Neural progenitor cell (in vitro differentiated cells): ENCODE results near the gene FCRLA. TPM values are rescaled to one million over a fixed set of nuclear protein-coding genes. Genes with fewer than 3 reads are reported as not detected.
"Not testable (repeated sequence)": the region's sequence is repeated elsewhere in the genome, so short reads cannot be mapped to it uniquely, and the experiment has no call there.

Source experiments
- DNase-seq: peaks from one replicate; pipeline ENCODE4 v3.0.0-alpha.2; 2016; ENCODE audit warnings: low spot score
- H2AFZ ChIP-seq: fragments of 200-600 bp; sonication (generic); replicated peaks from 2 replicates; pipeline ENCODE4 v1.6.1; 2016; ENCODE audit warnings: antibody characterized with exemption
- H3F3A ChIP-seq: fragments of 200-600 bp; sonication (generic); 2 replicates; pipeline ENCODE4 v1.6.1; 2016; ENCODE audit warnings: antibody characterized with exemption, low read depth
- H3K27ac ChIP-seq: fragments of 200-600 bp; sonication (generic); 2 replicates; pipeline ENCODE4 v1.5.1; 2016; ENCODE audit warnings: mild to moderate bottlenecking
- H3K27me3 ChIP-seq: fragments of 200-600 bp; sonication (generic); 2 replicates; pipeline ENCODE4 v1.6.1; 2016; ENCODE audit warnings: mild to moderate bottlenecking, moderate library complexity
- H3K36me3 ChIP-seq: fragments of 200-600 bp; sonication (generic); 2 replicates; pipeline ENCODE4 v1.5.1; 2016
- H3K4me1 ChIP-seq: fragments of 200-600 bp; sonication (generic); 2 replicates; pipeline ENCODE4 v1.6.1; 2016; ENCODE audit warnings: mixed run types
- H3K4me2 ChIP-seq: fragments of 200-600 bp; sonication (generic); 2 replicates; pipeline ENCODE4 v1.6.1; 2016
- H3K4me3 ChIP-seq: fragments of 200-600 bp; sonication (generic); 2 replicates; pipeline ENCODE4 v1.5.1; 2016
- H3K79me2 ChIP-seq: fragments of 200-600 bp; sonication (generic); 2 replicates; pipeline ENCODE4 v1.6.1; 2016; ENCODE audit warnings: low read depth
- H3K9ac ChIP-seq: fragments of 200-600 bp; sonication (generic); 2 replicates; pipeline ENCODE4 v1.6.1; 2016
- H3K9me3 ChIP-seq: fragments of 200-600 bp; sonication (generic); 2 replicates; pipeline ENCODE4 v1.5.1; 2016; ENCODE audit warnings: low read depth
- H4K20me1 ChIP-seq: fragments of 200-600 bp; sonication (generic); 2 replicates; pipeline ENCODE4 v1.6.1; 2016; ENCODE audit warnings: low read depth
- H3K27ac Mint-ChIP-seq: 3 replicates; pipeline ENCODE4 v1.8.0; 2021; ENCODE audit warnings: mixed read lengths
- H3K27me3 Mint-ChIP-seq: 2 replicates; pipeline ENCODE4 v1.8.0; 2022; ENCODE audit warnings: low read depth, mild to moderate bottlenecking, inconsistent platforms, moderate library complexity, mixed read lengths; ENCODE audit not compliant: insufficient read depth
- H3K36me3 Mint-ChIP-seq: 3 replicates; pipeline ENCODE4 v1.8.0; 2021; ENCODE audit warnings: mixed read lengths
- H3K4me1 Mint-ChIP-seq: 3 replicates; pipeline ENCODE4 v1.8.0; 2021; ENCODE audit warnings: mixed read lengths
- H3K4me3 Mint-ChIP-seq: 3 replicates; pipeline ENCODE4 v1.8.0; 2021; ENCODE audit warnings: mild to moderate bottlenecking, moderate library complexity, mixed read lengths
- H3K9me3 Mint-ChIP-seq: 3 replicates; pipeline ENCODE4 v1.8.0; 2020; ENCODE audit warnings: mixed read lengths
- total RNA-seq: library from RNA; depleted of rRNA; stranded (reverse); fragments of >200 nt; gene quantifications from 2 replicates; pipeline ENCODE4 v1.2.3, GENCODE V29; 2015; ENCODE audit warnings: low replicate concordance
- TF ChIP-seq, protein P1 (sequence below): fragments of 200-600 bp; sonication (generic); IDR thresholded peaks from 2 replicates; pipeline ENCODE4 v1.5.1; 2017; ENCODE audit warnings: antibody characterized with exemption, mild to moderate bottlenecking

The FCRLA gene
- total RNA-seq, 1 donor from 2014 or later = not detected

DNA sequence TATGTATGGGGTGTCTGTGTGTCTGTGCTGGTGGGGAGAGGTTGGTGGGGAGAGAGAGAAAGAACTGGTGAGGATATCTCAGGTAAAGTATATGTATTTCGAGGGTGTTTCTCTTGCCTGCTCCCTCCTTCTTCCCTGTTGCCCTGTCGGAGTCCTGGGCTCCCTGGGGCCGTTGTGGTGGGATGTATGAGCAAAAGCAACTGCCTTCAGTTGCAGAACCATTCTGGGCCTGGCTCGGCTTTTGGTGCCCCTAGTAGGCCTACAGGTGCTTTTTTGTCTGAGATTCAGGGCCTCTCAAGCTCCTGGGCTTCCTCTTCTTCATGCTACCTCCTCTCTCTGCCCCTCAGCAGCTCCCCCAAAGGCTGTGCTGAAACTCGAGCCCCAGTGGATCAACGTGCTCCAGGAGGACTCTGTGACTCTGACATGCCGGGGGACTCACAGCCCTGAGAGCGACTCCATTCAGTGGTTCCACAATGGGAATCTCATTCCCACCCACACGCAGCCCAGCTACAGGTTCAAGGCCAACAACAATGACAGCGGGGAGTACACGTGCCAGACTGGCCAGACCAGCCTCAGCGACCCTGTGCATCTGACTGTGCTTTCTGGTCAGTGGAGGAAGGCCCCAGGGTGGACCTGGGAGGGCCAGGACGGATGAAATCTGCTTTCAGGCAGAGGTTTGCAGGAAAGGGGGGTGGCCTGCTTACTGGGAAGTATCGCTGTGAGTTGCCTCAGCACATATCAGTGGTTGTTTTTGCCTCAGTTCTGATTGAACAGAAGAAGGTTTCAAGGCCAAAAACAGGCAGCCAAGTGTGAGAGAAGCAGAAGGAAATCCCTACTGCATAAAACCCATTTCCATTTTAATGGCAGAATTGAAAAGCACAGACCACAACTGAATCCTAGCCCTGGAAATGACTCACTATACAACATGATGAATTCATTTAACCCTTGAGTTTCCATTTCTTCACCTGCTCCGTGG lies 35.7 kb upstream of the FCRLA start:
- H3K27ac Mint-ChIP-seq, H3K79me2 ChIP-seq, H3K4me1 ChIP-seq, H3K4me3 ChIP-seq, H4K20me1 ChIP-seq, H3K36me3 Mint-ChIP-seq, H3K9me3 Mint-ChIP-seq, H3K36me3 ChIP-seq, H3K4me2 ChIP-seq, H3K4me3 Mint-ChIP-seq, H3K27ac ChIP-seq, H3K27me3 ChIP-seq, H2AFZ ChIP-seq, H3K9me3 ChIP-seq, H3K9ac ChIP-seq, H3K4me1 Mint-ChIP-seq, H3F3A ChIP-seq, H3K27me3 Mint-ChIP-seq: not testable (repeated sequence)
- peak; percentile 6 for DNase-seq

DNA sequence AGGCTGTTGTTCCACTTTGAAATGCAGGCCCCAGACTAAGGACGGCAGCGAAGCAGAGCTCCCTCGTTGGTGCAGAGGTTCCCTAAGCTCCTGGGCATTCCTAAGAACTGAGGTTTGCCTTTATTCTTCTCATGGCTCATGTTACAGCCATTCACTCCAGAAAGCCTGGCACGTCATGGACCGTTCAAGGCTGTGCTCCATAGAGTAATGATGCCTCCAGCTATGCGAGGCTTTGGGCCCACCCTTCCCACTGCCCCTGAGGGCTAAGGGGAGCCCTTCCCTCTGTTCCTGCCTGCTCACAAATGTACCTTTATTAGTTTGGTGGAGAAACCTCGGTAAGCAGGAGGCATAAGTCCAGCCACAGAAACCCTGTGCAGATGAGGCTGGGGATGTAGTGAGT lies 33.6 kb upstream of the FCRLA start:
- DNase-seq = peak; percentile 21
- not testable (repeated sequence) for H3K36me3 ChIP-seq, H3K36me3 Mint-ChIP-seq, H3K4me1 ChIP-seq, H3K4me2 ChIP-seq, H3K27ac Mint-ChIP-seq, H3K4me3 ChIP-seq, H3K9me3 Mint-ChIP-seq, H3K4me3 Mint-ChIP-seq, H3K9me3 ChIP-seq, H3K27ac ChIP-seq, H2AFZ ChIP-seq, H3F3A ChIP-seq, H3K4me1 Mint-ChIP-seq, H3K9ac ChIP-seq, H3K79me2 ChIP-seq, H4K20me1 ChIP-seq, H3K27me3 ChIP-seq, H3K27me3 Mint-ChIP-seq

DNA sequence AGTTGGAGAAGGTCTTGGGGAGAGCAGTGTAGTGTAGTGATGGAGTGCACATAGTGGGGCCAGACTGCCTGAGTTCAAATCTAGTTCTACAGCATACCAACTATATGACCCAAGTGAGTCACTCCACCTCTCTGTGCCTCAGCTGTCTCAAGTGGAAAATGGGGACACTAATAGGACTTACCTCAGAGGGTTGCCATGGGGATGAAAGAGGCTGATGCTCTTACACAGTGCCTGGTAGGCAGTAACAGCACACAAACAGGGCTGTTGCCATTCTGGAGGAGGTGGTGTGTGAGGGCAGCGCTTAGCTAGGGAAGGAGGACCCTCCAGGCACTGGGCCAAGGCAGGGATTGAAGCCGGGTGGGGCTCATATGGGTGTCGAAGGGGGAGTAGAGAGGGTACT lies 32.6 kb upstream of the FCRLA start:
- not testable (repeated sequence) for H2AFZ ChIP-seq, H3K27me3 ChIP-seq, H3K9ac ChIP-seq, H3K36me3 ChIP-seq, H3K4me1 Mint-ChIP-seq, H3K4me1 ChIP-seq, H3K4me2 ChIP-seq, H3K9me3 Mint-ChIP-seq, H3K27ac ChIP-seq, H3F3A ChIP-seq, H3K4me3 ChIP-seq, H3K79me2 ChIP-seq, H3K9me3 ChIP-seq, H4K20me1 ChIP-seq, H3K27ac Mint-ChIP-seq, DNase-seq, H3K4me3 Mint-ChIP-seq, H3K27me3 Mint-ChIP-seq, H3K36me3 Mint-ChIP-seq

DNA sequence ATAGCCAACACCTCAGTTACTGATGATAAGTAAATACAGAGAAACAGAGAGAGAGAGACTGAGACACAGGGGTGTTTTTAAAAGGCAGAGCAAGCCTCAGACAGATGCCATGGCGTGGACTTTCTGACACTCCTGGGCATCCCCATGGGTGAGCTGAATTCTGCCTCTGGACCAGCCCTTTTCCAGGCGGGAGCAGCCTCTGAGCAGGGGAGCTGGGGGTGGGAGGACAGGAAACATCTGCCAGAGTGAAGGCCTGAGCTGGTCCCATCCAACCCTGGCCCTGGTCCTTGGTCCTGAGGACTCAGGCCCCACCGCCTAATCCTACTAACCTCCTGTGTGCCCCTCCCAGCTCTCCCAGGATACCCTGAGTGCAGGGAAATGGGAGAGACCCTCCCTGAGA lies 32.1 kb upstream of the FCRLA start:
- not testable (repeated sequence) for H3K4me1 Mint-ChIP-seq, H3K36me3 Mint-ChIP-seq, H3K27me3 ChIP-seq, H3K9ac ChIP-seq, H3K36me3 ChIP-seq, H3K4me3 ChIP-seq, H4K20me1 ChIP-seq, H3K9me3 Mint-ChIP-seq, H3F3A ChIP-seq, H3K4me2 ChIP-seq, H2AFZ ChIP-seq, H3K4me3 Mint-ChIP-seq, H3K27ac Mint-ChIP-seq, H3K27ac ChIP-seq, H3K9me3 ChIP-seq, H3K79me2 ChIP-seq, H3K27me3 Mint-ChIP-seq, DNase-seq, H3K4me1 ChIP-seq

DNA sequence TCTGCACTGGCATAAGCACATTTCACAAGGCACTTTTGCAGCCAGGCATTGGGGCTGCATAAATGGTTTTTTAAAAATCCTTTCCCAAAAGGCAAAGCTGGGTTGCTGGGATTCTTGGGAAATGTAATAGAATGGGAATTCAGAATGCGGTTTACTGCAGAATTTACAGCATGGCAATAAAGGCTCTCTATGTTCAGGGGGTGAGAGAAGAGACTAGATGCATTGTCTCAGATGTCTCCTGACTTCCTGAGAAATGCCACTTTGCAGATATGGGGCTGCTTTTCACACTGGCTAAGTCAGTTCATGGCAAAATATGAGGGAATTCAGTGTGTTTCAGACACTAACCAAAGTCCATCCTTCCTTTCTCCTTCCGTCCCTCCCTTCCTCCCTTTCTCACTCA lies 30.6 kb upstream of the FCRLA start:
- no peak overlapping the region for H3K27ac ChIP-seq

More for the DNA sequence above, 30.6 kb upstream of the FCRLA start:
- no peaks in the 10 kb centered on the region for H3K9me3 Mint-ChIP-seq
- no peaks in the 10 kb centered on the region for H3K9me3 ChIP-seq
- no peaks in the 10 kb centered on the region for H3K4me1 ChIP-seq
- no peak overlapping the region for H3K27ac Mint-ChIP-seq
- H3K36me3 Mint-ChIP-seq = no peaks in the 10 kb centered on the region
- no peaks in the 10 kb centered on the region for H3K79me2 ChIP-seq
- H3K27me3 ChIP-seq = peaks cover 4% of the 10 kb centered on the region
- no peaks in the 10 kb centered on the region for H3F3A ChIP-seq
- H3K4me3 Mint-ChIP-seq = no peak overlapping the region
- TF ChIP-seq, protein P1, sequence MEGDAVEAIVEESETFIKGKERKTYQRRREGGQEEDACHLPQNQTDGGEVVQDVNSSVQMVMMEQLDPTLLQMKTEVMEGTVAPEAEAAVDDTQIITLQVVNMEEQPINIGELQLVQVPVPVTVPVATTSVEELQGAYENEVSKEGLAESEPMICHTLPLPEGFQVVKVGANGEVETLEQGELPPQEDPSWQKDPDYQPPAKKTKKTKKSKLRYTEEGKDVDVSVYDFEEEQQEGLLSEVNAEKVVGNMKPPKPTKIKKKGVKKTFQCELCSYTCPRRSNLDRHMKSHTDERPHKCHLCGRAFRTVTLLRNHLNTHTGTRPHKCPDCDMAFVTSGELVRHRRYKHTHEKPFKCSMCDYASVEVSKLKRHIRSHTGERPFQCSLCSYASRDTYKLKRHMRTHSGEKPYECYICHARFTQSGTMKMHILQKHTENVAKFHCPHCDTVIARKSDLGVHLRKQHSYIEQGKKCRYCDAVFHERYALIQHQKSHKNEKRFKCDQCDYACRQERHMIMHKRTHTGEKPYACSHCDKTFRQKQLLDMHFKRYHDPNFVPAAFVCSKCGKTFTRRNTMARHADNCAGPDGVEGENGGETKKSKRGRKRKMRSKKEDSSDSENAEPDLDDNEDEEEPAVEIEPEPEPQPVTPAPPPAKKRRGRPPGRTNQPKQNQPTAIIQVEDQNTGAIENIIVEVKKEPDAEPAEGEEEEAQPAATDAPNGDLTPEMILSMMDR = no peak
- H3K36me3 ChIP-seq = no peaks in the 10 kb centered on the region
- H3K4me1 Mint-ChIP-seq = peaks cover 3% of the 10 kb centered on the region
- H4K20me1 ChIP-seq = no peaks in the 10 kb centered on the region
- H3K4me2 ChIP-seq = no peak overlapping the region
- peaks cover 3% of the 10 kb centered on the region for H3K27me3 Mint-ChIP-seq
- H3K9ac ChIP-seq = no peak overlapping the region
- no peak overlapping the region for H3K4me3 ChIP-seq
- no peak for DNase-seq
- H2AFZ ChIP-seq = no peak overlapping the region
